HG02885 (cell line): Measurements from ENCODE around the gene TMEM200A.

Source experiments
- ATAC-seq: cut with Tn5 transposase; IDR thresholded peaks from one replicate; pipeline ENCODE4 v1.9.1; 2021; ENCODE audit warnings: mild to moderate bottlenecking; ENCODE audit not compliant: unreplicated experiment, poor library complexity

TMEM200A gene

DNA sequence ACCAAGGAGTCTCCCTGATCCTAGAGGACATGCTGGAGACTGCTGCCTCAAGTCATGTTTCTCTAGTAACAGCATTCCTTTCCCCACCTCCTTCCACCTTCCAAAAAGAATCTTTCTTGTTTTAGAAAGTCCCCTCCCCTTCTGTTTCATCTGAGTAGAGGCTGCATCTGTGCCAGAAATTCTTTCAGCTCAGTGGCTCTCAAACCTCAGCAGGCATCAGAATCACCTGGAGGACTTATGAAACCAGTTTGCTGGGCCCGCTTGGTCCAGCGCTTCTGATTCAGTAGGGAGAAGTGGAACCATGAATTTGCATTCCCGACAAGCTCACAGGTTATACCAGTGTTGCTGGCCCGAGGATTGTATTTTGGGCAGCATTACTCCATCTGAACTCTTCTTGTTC lies 55.1 kb downstream of the TMEM200A start:
- ATAC-seq, result no peak

DNA sequence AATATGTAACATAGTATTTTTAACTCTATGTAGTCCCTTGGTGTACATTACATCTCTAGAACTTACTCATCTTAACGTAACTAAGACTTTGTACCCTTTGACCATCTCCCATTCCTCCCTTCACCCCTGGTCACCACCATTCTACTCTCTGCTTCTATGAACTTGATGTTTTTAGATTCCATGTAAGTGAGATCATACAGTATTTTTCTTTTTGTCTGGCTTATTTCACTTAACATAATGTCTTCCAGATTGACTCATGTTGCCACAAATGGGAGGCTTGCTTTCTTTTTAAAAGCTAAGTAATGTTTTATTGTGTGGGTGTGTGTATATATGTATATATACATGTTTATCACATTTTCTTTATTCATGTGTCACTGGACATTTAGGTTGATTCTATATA lies 55.8 kb downstream of the TMEM200A start:
- no peak for ATAC-seq

DNA sequence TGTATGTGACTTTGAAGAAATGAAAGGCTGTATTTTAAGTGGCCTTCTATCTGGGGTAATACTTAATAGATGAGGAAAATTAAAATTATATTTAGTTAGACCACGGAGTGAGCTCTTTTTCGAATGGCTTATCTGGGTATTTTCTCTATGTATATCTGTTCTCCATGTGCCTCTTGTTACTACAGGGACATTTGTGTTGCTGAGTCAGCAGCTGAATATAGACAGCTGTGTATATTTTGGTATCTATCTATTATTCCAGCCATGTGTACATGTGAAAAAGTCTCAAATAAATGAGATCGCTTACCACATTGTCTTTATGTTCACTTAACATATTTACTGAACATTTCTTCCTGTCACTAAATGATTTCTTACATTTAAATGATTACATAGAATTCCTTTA lies 57.2 kb downstream of the TMEM200A start:
- no peak for ATAC-seq

DNA sequence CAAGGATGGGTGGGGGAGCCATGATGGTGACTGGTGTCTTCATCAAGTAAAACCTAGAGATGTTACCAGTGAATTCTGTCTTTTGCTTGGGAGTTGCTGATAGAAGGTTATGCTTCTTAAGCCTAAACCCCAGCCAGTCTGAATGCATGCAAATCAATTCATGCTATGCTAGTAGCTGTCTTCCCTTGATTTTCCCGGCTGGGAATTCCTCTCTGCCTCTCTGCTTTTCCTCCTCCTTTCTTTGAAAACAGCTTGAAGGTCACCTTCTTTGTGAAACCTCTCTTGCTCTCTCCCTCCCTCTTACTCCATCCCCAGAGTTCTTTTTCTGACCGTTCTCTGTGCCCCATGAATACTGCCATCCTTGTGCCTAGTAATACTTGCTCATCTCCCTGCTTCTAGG lies 58.9 kb downstream of the TMEM200A start:
- ATAC-seq, result no peak

DNA sequence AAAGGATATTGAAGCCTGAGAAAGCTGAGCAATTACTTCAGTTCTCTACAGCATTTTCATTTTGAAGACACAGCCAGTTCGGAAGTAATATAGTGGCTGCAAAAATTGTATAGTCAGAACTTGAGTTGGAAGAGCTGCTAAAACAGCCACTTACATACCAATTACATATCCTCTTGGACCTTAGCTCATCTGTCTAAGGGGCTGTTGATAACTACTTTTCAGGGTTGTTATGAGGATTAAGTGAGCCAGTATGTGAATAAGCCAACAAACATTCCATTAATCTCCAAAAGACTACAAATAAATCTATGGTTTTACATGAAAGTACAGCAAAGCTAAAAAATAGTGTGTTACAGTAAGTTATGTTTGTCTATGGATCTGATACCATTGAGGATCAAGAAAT lies 59.7 kb downstream of the TMEM200A start:
- no peak for ATAC-seq

DNA sequence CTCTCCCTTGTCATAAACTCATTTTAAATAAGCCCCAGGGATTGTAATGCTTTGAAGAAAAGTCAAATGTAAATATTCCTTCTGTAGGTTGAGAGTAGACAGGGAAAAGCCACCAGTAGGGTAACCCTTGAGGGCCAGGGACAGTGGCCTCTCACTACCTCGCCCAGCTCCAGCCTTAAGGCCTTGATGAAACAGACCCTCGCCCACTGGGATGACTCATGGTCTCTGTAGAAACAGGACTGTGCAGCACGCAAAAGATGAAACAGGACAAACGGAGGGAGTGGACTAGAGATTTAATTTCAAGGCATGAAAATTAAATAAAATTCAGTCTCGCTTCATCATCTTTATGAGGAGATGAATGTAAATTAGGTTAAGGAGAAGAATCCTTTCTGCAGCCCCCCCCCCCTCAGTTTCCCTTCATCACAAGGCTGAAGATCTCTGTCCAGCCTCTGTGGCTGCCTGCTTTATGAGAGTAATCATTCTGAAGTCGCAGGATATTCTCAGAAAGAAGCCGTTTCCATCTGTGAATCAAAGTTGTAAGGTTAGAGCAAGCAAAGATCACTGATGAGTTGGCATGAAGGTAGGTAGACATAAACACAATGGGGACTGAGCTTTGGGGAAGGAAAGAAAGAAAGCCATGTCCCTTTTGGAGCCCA lies 60.4 kb downstream of the TMEM200A start:
- no peak for ATAC-seq

DNA sequence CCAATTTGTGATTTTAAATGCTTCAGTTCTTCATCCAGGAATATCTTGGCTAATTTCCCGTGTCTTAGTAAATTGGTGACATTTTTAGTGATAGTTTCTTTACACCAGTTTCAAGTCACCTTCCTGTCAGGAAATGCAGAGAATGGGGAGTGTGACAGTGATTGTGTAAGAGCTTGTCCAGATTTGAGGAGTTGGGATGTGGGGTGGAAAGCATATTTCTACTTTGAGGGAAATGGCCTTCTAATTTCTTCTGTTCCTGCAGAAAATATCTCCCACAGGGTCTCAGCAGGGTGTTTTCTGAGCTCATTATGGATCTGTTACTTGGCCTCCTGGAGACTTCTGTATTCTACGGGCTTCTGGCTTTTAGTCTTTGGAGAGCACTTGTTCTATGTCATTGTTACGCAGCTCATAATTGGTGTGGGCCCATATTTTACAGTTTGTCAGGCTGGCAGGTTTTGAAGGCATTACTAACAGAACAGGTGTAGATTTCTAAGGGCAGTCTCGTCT lies 65.6 kb downstream of the TMEM200A start:
- ATAC-seq, result no peak

DNA sequence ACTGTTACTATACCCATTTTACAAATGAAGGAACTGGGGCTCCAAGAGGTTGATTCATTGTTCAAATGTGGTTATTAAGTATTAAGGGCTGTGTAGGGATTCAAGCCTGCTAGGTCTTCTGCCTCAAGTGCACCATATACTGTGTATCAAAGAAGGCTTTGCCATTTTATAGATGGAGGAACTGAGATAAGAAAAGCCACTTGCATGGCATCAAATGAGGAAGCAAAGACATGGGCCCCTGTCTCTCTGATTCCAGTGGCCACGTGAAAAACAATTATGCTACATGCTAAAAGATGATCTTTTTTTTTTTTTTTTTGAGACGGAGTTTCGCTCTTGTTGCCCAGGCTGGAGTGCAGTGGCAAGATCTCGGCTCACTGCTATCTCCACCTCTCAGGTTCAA lies 67.0 kb downstream of the TMEM200A start:
- ATAC-seq, result no peak

DNA sequence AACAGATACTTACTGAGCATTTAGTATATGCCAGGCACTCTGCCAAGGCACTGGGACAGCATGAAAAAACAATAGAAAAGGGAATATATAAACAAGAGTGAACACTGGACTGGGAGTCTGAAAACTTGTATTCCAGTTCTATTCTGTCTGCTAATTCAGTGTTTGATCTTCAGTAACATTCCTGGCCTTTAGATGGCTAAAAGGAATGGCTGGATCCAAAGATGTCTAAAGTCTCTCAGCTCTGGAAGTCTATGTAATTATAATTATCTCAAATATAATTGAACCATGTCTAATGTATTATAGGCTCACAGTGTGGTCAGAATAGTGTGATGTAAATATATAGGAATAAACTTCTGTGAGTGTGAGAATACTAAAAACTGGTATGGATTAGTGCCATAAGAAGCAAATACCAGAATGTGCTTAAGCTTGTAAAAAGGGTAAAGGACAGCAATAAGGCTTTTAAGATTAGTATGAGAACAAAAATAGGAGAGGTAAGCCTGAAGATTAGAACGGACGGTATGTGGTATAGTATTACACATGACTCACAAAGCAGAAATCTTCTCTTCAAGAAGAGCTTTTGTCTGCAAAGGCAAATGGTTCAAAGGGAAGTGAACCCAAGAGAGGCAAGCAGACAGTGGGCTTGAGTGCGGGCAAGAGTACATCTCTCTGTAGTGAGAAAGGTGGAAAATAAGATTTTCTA lies 68.5 kb downstream of the TMEM200A start:
- no peak for ATAC-seq

DNA sequence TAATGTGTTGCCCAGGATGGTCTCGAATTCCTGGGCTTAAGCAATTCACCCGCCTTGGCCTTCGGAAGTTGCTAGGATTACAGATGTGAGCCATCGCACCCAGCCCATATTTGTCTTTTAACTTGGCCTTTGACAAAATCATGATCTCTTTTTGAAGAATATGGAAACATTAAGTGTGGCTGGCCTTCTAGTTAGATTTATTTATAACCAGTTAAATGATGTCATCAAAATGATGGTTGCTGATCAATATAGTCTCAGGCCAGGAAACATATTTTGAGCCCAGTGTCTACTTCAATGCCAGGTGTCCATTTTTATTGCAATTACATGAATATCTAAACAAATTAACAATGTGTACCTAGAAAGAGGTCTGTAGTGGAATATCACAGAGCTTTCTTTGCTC lies 69.4 kb downstream of the TMEM200A start:
- no peak for ATAC-seq

DNA sequence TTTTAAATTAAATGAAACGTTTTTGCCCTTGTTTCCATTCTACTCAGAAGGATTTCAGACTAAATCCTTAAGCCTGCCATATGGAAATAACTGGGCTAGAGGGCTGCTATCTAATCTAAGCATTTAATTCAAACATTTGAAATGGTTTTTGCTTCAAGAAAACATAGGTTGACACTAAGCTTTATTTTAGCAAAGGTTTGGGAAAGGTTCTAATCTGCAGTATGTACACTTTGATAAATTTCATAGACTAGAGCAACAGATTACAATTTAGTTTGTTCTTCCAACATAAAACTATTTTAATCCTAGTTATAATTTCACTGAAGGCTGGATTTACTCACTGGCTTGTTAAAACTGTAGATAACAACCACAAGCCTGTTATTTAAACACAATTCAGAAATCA lies 72.1 kb downstream of the TMEM200A start:
- ATAC-seq, result no peak

DNA sequence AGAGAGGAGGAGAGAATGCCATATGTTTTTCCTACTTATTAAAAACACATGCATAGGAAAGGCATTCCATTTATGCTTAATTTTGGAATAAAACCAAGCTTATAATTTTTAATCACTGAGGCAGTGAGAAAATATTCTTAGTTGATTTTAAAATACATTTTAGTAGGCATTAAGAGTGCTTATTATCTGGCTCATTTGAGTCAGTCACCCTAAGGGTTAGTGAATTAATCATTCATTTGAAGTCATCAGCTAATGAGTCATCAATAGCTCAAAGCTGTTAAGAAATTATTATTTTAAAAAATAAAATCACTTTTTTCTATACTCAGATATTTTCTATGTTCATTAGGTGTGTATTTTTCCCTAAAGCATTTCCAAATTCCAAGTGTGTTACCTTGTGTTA lies 81.6 kb downstream of the TMEM200A start:
- ATAC-seq, result no peak

DNA sequence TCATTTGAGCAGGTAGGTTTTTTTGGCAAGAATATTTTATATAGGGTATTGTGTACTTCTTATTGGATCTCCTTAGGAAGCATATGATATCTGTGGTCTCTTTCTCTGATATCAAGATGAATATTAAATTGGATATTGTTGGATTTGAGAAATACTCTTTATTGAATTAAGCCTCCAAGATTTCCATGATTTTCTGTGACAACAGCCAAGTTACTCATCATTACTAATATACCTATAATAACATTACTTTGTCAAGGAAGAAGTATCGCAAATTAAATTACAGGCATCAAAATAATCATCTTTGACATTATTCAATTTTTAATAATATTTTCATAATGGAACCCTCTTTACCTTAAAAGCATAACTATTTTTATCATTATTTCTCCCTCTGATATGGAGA lies 86.5 kb downstream of the TMEM200A start:
- no peak for ATAC-seq

DNA sequence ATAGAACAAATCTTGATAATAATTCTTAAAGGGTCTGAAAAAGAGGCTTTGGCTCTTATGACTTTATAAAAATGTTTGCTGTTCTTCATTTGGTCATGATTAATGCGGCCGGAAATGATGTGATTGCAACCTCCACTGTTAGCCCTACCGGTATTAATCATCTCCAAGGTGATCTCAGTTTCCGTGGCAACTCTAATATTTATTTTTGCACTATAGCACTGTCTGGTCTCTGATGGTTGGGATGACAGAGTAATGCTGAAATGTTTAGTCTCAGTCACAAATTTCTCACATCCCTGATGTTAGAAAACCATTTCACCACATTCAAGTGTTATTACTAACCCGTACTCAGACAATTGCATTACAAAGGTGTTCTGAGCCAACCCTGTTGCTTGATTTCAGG lies 87.4 kb downstream of the TMEM200A start:
- no peak for ATAC-seq

DNA sequence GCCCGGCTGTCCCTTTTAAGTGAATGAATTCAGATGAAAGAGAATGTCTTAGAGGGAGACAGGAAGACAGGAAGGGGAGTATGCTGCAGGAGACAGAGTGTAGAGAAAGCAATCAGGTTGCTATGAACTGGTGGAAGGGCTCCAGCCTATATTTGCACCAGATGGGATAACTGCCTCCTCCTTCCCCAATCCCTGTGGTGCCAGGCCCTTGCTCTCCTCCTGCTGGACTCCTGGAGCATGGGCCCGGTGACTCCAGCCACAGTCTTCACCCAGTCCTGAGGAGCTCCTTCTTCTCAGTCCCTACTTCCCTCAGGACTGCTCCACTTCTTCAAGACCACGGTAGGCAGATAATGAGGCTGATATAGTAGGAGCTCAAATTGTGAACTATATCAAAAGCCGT lies 91.8 kb downstream of the TMEM200A start:
- no peak for ATAC-seq

DNA sequence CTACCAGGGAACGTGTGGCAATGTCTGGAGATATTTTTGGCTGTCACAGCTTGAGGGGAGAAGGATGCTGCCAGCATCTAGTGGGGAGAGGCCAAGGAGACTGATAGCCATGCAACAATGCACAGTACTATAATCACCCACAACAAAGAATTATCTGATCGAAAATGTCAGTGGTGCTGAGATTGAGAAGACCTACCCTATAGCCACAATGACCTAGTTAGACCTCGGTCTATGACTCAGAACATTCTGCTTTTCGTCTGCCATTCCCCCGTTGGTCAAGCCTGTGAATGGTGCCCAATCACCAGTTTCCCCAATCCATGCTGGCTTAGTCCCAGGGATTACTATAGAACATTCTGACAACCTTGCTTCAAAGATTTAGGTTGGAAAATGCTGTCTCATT lies 93.5 kb downstream of the TMEM200A start:
- no peak for ATAC-seq

DNA sequence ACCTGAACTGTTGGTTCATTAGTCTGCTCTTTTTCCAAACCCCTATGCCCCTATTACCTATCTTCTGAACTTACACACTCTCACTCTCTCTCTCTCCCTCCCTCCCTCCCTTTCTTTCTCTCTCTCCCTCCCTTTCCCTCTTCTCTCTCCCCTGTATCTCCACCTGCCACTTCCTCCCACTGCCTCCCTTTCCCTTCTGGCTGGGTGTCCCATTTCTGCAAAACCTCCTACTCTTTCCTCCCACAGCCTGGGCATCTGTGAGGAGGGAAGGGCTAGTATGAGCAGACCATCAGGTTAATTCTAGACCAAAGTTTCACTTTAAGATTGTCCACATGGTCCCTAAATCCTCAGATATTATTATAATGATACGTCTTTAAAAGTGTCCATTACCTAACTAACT lies 95.1 kb downstream of the TMEM200A start:
- no peak for ATAC-seq

DNA sequence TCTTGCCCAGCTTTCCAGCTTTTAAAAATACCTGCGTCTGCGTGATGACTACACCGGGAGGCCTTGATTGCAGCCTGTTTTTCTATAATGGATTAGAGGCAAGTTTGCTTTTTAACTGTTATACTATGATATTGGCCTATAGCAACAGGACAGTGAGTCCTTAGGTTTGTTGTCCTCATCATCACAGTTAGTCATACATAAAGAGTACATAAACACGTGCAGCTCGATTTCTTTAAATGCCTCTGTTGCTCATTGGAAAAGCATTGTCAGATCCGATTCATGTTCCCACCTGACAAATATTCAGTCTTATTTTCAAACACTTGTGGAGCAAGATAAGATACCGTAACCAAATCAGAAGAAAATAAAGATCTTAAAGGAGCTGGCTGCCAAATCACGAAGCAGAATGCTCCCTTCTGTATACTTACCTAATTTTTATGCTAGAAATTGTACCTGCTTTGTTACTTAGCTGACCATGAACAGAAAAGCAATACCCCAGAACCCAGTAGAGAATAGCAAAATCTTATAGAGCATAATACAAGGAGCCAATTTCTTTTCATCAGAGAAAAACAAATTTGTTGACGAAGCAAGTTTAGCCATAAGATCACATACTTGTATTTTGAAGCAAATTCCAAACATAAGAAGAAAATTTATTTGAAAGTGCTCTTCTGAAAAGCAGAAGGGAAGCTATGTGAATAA lies 100.4 kb downstream of the TMEM200A start:
- no peak for ATAC-seq

DNA sequence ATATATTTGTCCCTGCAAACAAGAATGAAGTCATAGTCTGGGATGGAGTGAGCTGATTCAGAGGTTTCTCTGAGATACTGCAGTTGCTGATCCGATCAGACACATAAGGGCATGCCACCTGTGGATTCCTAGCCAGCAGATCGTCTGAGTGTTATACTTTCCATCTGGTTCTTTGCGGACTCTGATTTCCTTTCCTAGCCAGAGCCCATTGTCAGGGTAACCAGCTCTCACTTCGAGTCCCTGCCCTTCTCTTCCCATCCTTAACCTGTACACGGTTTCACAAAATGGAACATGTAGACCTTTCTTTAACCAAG lies 100.9 kb downstream of the TMEM200A start:
- no peak for ATAC-seq

DNA sequence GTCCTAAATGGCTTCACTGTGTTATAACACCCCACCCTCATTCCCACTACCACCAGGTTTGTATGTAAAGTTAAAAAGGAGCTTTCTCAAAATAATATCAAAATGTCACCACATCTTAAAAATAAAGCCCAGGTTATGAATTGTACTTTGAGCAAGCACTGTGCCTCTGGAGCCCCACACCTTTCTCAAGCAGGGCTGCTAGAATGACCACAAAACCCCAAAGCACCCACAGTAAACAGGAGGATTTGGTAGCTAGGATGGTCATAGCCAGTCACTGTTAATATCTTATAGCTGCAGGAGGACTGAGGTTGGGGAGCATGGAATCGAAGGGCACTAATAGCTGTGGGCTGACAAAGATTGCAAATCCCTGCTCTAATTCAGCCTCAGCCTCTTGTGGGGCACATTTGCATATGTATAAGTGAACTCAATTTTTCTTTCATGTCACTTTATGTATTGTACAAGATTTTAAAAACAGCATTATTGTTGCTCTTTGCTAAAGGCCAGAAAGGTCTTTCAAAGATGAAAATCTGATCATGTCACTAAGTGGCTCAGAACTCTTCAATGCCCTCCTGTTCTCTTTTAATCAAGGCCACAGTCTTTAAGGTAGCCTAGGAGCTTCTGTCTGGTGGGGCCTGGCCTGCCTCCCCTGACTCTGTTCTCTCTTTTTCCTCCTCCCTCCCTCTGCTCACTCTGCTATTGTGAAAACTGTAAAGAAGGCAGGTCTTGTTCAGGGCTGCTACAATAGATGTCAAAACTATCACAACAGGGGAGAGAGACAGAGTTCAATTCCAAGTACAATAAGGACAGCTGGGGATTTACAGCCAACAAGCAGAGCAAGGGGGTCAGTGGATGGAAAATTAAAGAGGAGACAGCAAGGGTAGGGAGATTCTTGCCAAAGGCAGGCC lies 101.6 kb downstream of the TMEM200A start:
- no peak for ATAC-seq

DNA sequence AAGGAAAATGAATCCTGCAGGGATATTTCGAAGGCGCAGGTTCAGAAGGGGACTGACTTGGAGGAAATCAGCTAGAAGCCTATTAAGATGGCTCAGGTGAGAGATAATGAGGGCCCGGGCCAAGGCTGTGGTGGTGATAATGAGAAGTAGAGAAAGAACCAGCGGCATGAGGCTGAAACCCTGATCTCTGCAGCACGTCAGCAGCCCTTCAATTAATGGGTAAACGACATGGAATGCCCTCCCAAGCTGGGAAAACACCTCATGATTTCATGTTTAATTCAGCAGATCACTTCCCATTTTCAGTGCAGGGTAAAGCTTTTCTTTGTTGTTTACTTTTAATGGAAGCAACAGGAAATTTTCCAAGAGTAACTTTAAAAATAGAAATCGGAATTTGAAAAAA lies 104.9 kb downstream of the TMEM200A start:
- no peak for ATAC-seq
